Common myeloid progenitor, CD34-positive (primary cell): Measurements from ENCODE around the gene UNC13A.
A peak's percentile ranks its signal among the peaks of the same experiment; 100 is the strongest.
"Not testable (repeated sequence)": the region's sequence is repeated elsewhere in the genome, so short reads cannot be mapped to it uniquely, and the experiment has no call there.

ENCODE experiments used
- CTCF ChIA-PET: fragments of 350-600 bp; sonication (Branson Sonifier 250); formaldehyde crosslinking; loops from one replicate; lab custom pipeline; 2021; ENCODE audit warnings: antibody characterized with exemption; lab: Charles Lee
- POLR2A ChIA-PET: fragments of 350-600 bp; sonication (Branson Sonifier 250); formaldehyde crosslinking; loops from one replicate; lab custom pipeline; 2021; ENCODE audit warnings: antibody characterized with exemption; lab: Charles Lee
- DNase-seq, 3 donors: peaks; one replicate each; pipeline versions ENCODE4 v3.0.0 to v3.0.0-alpha.2; 2013
- H3K27ac ChIP-seq, 2 experiments: 1 replicate in 1 of 2; 2 replicates in 1 of 2; pipeline ENCODE4 v1.7.0; 2013; ENCODE audit warnings: inconsistent platforms in 2 of 2, low read length in 2 of 2, mild to moderate bottlenecking in 2 of 2, low read depth in 1 of 2, moderate library complexity in 1 of 2; ENCODE audit not compliant: severe bottlenecking in 2 of 2, insufficient read depth in 1 of 2, poor library complexity in 1 of 2
- H3K27me3 ChIP-seq, 5 experiments: replicated peaks in 2 of 5; 1 replicate in 3 of 5; 2 replicates in 2 of 5; pipeline versions ENCODE4 v1.6.1 to v1.7.0; 2013; ENCODE audit warnings: low read length in 4 of 5, mild to moderate bottlenecking in 2 of 5, moderate library complexity in 2 of 5, inconsistent platforms in 1 of 5; ENCODE audit not compliant: insufficient read depth in 5 of 5, control insufficient read depth in 4 of 5
- H3K36me3 ChIP-seq, 4 experiments: 1 replicate in 2 of 4; 2 replicates in 2 of 4; pipeline versions ENCODE4 v1.6.1 to v1.7.0; 2013; ENCODE audit warnings: low read length in 3 of 4, control low read depth in 1 of 4, mild to moderate bottlenecking in 1 of 4; ENCODE audit not compliant: control insufficient read depth in 4 of 4, insufficient read depth in 4 of 4
- H3K4me1 ChIP-seq, 4 experiments: 1 replicate in 3 of 4; 2 replicates in 1 of 4; pipeline versions ENCODE4 v1.6.1 to v1.7.1; 2013; ENCODE audit warnings: low read length in 3 of 4, mild to moderate bottlenecking in 3 of 4, control low read depth in 1 of 4, inconsistent platforms in 1 of 4, moderate library complexity in 1 of 4; ENCODE audit not compliant: control insufficient read depth in 4 of 4, insufficient read depth in 4 of 4; ENCODE audit errors: control extremely low read depth in 1 of 4
- H3K4me3 ChIP-seq, 7 experiments: 1 replicate in 4 of 7; 2 replicates in 3 of 7; pipeline versions ENCODE4 v1.5.1 to v1.7.0; 2013; ENCODE audit warnings: mild to moderate bottlenecking in 7 of 7, low read length in 6 of 7, moderate library complexity in 6 of 7, inconsistent platforms in 2 of 7, low read depth in 2 of 7, control low read depth in 1 of 7; ENCODE audit not compliant: insufficient read depth in 4 of 7, control insufficient read depth in 1 of 7; ENCODE audit errors: extremely low read depth in 1 of 7
- H3K9me3 ChIP-seq, 5 experiments: 1 replicate in 4 of 5; 2 replicates in 1 of 5; pipeline versions ENCODE4 v1.6.1 to v1.7.1; 2013; ENCODE audit warnings: low read length in 4 of 5, mild to moderate bottlenecking in 2 of 5, inconsistent platforms in 1 of 5, low read depth in 1 of 5, moderate library complexity in 1 of 5; ENCODE audit not compliant: control insufficient read depth in 4 of 5, insufficient read depth in 2 of 5; ENCODE audit errors: control extremely low read depth in 1 of 5
- WGBS: methylation state at CpG from one replicate; pipeline ENCODE4 v1.1.5; 2013; ENCODE audit not compliant: insufficient coverage; 5-methylcytosine and 5-hydroxymethylcytosine counted together

The UNC13A gene

DNA sequence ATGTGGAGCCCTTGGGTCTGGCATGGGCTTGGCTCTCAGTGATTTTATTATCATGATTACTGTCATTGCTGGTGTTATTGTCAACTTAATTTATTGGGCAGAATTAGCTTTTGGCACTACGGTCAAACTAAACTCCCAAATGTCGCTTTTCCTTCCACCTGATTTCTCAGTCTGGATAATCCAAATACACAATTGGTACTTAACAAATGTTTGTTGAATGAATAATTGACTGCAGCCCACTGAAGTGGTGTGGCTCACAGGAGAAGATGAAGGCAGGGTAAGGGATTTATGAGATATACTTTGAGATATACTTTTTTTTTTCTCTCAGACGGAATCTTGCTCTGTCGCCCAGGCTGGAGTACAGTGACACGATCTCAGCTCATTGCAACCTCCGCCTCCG lies 131.2 kb downstream of the UNC13A start:
- CTCF ChIA-PET, result interaction anchor here (1.2 to 2.0 kb wide), 5 partner anchors 11 to 61 kb away, joined by 3 to 6 read pairs (median 5); no protein-coding TSS in a partner anchor
- Histone ChIP-seq H3K36me3 (peaks cover 7 to 34% (median 15%) of the 10 kb centered on the region in 4 experiments), H3K4me3 (peak overlapping the region in 4 of 7 experiments; percentile 78 to 94 (median 88)), H3K4me1 (peaks cover 8 to 26% (median 17%) of the 10 kb centered on the region in 4 experiments), H3K9me3 (no peaks in the 10 kb centered on the region), H3K27me3 (no peaks in the 10 kb centered on the region), H3K27ac (peak overlapping the region in 1 of 2 experiments; percentile 76)
- POLR2A ChIA-PET, result interaction anchor here (0.7 kb wide), 1 partner anchor 9 kb away, joined by 3 read pairs; no protein-coding TSS in a partner anchor
- 75% methylated on average over 5 of the region's 7 CpGs for WGBS
- no peak for DNase-seq

- Histone ChIP-seq H3K27ac (peak overlapping the region; percentile 15 to 76), H3K4me1 (peaks cover 8 to 26% (median 16%) of the 10 kb centered on the region in 4 experiments), H3K4me3 (peak overlapping the region; percentile 45 to 94 (median 88)), H3K9me3 (no peaks in the 10 kb centered on the region), H3K36me3 (peaks cover 7 to 26% (median 14%) of the 10 kb centered on the region in 4 experiments), H3K27me3 (no peaks in the 10 kb centered on the region)
- 10% methylated on average over 46 of the region's 46 CpGs for WGBS
- POLR2A ChIA-PET, result interaction anchor here (0.7 kb wide), 1 partner anchor 10 kb away, joined by 3 read pairs; no protein-coding TSS in a partner anchor
- peak in 2 of 3 donors; percentile 51 to 54 for DNase-seq
- CTCF ChIA-PET, result interaction anchor here (0.7 to 2.0 kb wide), 6 partner anchors 12 to 135 kb away, joined by 3 to 6 read pairs (median 4); no protein-coding TSS in a partner anchor
Observed at GRCh38 chr19:17555929-17556813, 132.0 kb downstream of the UNC13A start.

GRCh38 chr19:17555480-17555928 lies 132.7 kb downstream of the UNC13A start, which contains the start of gene COLGALT1:
Gene COLGALT1 (plus strand): TSS chr19:17555649. CDS start chr19:17555714, 65 bp downstream.
- DNase-seq, result peak; percentile 96 to 98 (median 98)
- ChIA-PET POLR2A (no interaction called here), CTCF (interaction anchor here (1.0 kb wide), 1 partner anchor 9 kb away, joined by 3 read pairs; no protein-coding TSS in a partner anchor)
- Histone ChIP-seq H3K4me3 (peak within 1 kb of the TSS; percentile 45 to 94 (median 88)), H3K4me1 (peaks cover 8 to 26% (median 16%) of the 10 kb centered on the region in 4 experiments), H3K36me3 (peaks cover 7 to 24% (median 14%) of the 10 kb centered on the region in 4 experiments), H3K27me3 (no peaks in the 10 kb centered on the region), H3K9me3 (no peaks in the 10 kb centered on the region), H3K27ac (peak within 1 kb of the TSS; percentile 15 to 76)
- under 1% methylated on average over 51 of the region's 64 CpGs for WGBS

GRCh38 chr19:17554968-17555479 lies 133.1 kb downstream of the UNC13A start:
- peak overlapping the region; percentile 45 to 94 (median 88) for H3K4me3 ChIP-seq
- H3K36me3 ChIP-seq, result peaks cover 5 to 19% (median 10%) of the 10 kb centered on the region in 4 experiments
- peaks cover 8 to 26% (median 16%) of the 10 kb centered on the region in 4 experiments for H3K4me1 ChIP-seq
- CTCF ChIA-PET, result interaction anchor here (1.0 kb wide), 1 partner anchor 9 kb away, joined by 3 read pairs; no protein-coding TSS in a partner anchor
- H3K27ac ChIP-seq, result peak overlapping the region in 1 of 2 experiments; percentile 43
- no peaks in the 10 kb centered on the region for H3K27me3 ChIP-seq
- H3K9me3 ChIP-seq, result no peaks in the 10 kb centered on the region
- POLR2A ChIA-PET, result no interaction called here
- no peak for DNase-seq
- 22% methylated on average over 17 of the region's 19 CpGs for WGBS

- H3K27ac ChIP-seq, result no peak overlapping the region
- H3K4me3 ChIP-seq, result no peak overlapping the region
- WGBS, result 57% methylated on average over 6 of the region's 7 CpGs
- POLR2A ChIA-PET, result no interaction called here
- peaks cover 8 to 26% (median 16%) of the 10 kb centered on the region in 4 experiments for H3K4me1 ChIP-seq
- CTCF ChIA-PET, result interaction anchor here (0.7 to 1.8 kb wide), 5 partner anchors 9 to 52 kb away, joined by 3 to 7 read pairs (median 3); no protein-coding TSS in a partner anchor
- DNase-seq, result peak in 2 of 3 donors; percentile 63 to 77
- H3K27me3 ChIP-seq, result no peaks in the 10 kb centered on the region
- H3K36me3 ChIP-seq, result peaks cover 0 to 4% (median 0%) of the 10 kb centered on the region in 4 experiments
- H3K9me3 ChIP-seq, result no peaks in the 10 kb centered on the region
Observed at GRCh38 chr19:17553256-17553655, 134.9 kb downstream of the UNC13A start.

DNA sequence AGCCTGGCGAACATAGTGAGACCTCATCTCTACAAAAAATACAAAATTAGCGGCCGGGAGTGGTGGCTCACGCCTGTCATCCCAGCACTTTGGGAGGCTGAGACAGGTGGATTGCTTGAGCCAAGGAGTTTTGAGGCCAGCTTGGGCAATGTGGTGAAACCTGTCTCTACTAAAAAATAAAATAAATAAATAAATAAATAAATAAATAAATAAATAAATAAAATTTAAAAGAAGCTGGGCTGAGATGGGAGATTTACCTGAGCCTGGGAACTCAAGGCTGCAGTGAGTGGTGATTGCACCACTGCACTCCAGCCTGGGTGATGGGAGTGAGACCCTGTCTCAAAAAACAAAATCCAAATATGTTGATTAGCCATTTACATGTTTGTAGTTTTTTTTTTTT lies 135.4 kb downstream of the UNC13A start:
- DNase-seq, H3K27ac ChIP-seq, POLR2A ChIA-PET, H3K27me3 ChIP-seq, H3K9me3 ChIP-seq, H3K4me3 ChIP-seq, H3K36me3 ChIP-seq: not testable (repeated sequence)
- H3K4me1 ChIP-seq, result peaks cover 8 to 26% (median 16%) of the 10 kb centered on the region in 4 experiments
- CTCF ChIA-PET, result interaction anchor here (0.7 to 1.8 kb wide), 5 partner anchors 8 to 53 kb away, joined by 3 to 7 read pairs (median 3); no protein-coding TSS in a partner anchor
- WGBS, result 100% methylated on average over 1 of the region's 4 CpGs
